GM18505 (cell line): Measurements from ENCODE around the gene HSD17B2.
"Not testable (repeated sequence)": the region's sequence is repeated elsewhere in the genome, so short reads cannot be mapped to it uniquely, and the experiment has no call there.

Experiments used
- ATAC-seq: cut with Tn5 transposase; IDR thresholded peaks from one replicate; pipeline ENCODE4 v1.9.1; 2021; ENCODE audit not compliant: unreplicated experiment
- POLR2A ChIP-seq: IDR thresholded peaks from 4 replicates; pipeline ENCODE4 v1.6.1; 2011; ENCODE audit warnings: borderline replicate concordance; ENCODE audit not compliant: insufficient read depth, insufficient read length; ENCODE audit errors: extremely low read depth

Gene HSD17B2

GRCh38 chr16:82091241-82091640 is 56.2 kb downstream of the HSD17B2 start:
- no peak for ATAC-seq

GRCh38 chr16:82092711-82093110 is 57.7 kb downstream of the HSD17B2 start:
- no peak for TF ChIP-seq POLR2A
- ATAC-seq, result no peak

More at GRCh38 chr16:82091241-82091640, 56.2 kb downstream of the HSD17B2 start:
- TF ChIP-seq POLR2A, result no peak

- no peak for ATAC-seq
Measured at GRCh38 chr16:82093666-82094300, 58.7 kb downstream of the HSD17B2 start.

DNA sequence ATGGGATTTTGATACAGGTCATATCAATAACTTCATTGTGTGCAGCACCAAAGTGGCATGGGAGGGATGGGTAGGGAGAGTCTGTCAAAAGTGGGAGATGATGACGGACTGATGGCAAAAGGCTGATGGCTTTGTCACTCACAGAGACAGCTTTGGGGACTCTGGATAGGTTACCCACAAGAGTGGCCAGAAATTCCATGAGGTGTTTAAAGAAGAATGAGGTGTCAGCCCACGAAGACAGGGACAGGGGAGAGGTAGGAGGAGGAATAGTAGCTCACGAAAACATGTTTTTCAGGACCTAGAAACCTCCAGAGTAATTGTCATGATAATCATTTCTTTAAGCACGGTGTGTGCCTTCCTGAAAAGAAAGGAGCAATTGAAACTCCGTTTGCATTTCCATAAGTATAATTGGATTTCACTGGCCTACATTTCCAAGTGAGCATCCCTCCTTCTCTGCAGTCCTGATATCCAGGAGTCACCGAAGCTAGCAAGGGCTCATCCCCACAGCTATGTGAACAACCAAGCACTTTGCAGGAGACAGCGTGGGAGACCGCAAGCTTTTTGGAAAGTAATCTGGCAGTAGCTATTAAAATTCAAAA is 60.0 kb downstream of the HSD17B2 start:
- no peak for TF ChIP-seq POLR2A

More at GRCh38 chr16:82093666-82094300, 58.7 kb downstream of the HSD17B2 start:
- no peak for TF ChIP-seq POLR2A

GRCh38 chr16:82096641-82097040 is 61.6 kb downstream of the HSD17B2 start:
- no peak for TF ChIP-seq POLR2A
- no peak for ATAC-seq

More for the DNA sequence above, 60.0 kb downstream of the HSD17B2 start:
- no peak for ATAC-seq

DNA sequence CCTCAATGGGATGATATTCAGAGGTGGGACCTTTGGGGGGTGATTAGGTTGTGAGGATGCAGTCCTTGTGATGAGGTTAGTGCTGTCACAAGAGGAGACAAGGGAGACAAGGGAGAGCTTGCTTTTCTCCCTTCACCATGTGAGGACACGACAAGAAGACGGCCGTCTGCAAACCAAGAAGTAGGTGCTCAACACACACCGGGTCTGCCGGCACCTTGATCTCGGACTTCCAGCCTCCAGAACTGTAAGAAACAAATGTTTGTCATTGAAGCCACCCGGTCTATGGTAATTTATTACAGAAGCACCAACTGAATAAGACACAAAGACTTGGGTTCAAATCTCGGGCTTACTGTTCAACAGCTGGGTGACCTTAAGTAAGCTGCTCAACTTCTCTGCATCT is 70.1 kb downstream of the HSD17B2 start:
- no peak for TF ChIP-seq POLR2A
- ATAC-seq, result no peak

DNA sequence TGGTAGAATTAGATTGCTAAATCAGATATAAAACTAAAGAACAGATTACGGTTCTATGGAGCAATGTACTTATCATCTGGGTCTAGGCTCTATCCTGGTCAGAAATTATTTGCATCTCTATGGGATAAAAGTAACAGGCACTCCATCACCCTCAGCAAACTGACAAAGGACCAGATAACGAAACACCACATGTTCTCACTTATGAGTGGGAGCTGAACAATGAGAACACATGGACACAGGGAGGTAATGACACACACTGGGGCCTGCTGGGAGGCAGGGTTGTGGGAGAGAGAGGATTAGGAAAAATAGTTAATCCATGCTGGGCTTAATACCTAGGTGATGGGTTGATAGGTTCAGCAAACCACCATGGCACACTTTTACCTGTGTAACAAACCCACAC is 73.0 kb downstream of the HSD17B2 start:
- no peak for TF ChIP-seq POLR2A
- no peak for ATAC-seq

GRCh38 chr16:82108774-82109173 is 73.7 kb downstream of the HSD17B2 start:
- TF ChIP-seq POLR2A, result no peak
- no peak for ATAC-seq

- ATAC-seq, result not testable (repeated sequence)
Measured at GRCh38 chr16:82109266-82109665, 74.2 kb downstream of the HSD17B2 start.

GRCh38 chr16:82111944-82112343 is 76.9 kb downstream of the HSD17B2 start:
- TF ChIP-seq POLR2A, result no peak
- ATAC-seq, result no peak

GRCh38 chr16:82113741-82114140 is 78.7 kb downstream of the HSD17B2 start:
- no peak for TF ChIP-seq POLR2A
- no peak for ATAC-seq

GRCh38 chr16:82116535-82116934 is 81.5 kb downstream of the HSD17B2 start:
- no peak for ATAC-seq
- no peak for TF ChIP-seq POLR2A

DNA sequence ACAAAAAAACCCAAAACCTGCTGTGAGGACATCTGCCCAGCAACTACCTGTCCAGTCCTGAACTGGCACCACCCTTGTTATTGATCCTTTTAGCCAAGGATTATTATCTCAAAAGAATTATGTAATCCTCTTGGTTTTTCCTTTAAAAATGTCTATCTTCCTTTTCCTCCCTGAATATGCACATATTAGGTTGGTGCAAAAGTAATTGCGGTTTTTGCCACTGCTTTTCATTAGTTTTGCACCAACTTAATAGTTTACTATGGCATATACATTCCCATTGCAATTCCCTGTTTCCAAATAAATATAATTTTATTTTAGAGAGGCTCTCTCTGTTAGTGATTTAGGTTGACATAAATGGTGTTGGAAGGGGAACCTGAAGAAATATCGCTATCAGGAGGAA is 83.7 kb downstream of the HSD17B2 start:
- TF ChIP-seq POLR2A, result no peak
- ATAC-seq, result no peak

DNA sequence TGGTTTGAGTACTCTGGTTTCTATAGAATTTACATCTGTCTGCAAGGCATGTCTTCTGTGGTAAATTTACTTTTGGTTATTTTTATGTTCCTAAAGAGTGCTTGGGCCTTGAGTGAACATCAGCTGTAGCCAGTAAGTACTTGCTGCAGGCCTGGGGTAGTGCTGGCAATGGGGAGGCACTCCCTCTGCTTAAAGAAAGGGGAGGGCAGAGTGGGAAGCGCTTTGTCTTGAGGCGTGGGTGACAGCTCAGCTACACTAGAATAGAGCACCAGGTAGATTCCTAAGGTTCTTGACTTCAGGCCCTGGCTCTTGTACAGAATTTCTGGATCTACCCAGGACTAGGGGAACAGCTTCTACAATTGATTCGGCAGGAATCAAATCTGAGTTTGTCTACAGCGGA is 84.4 kb downstream of the HSD17B2 start:
- TF ChIP-seq POLR2A, result no peak
- ATAC-seq, result no peak
